ENCODE measurements around the gene CACNB4. TPM values are rescaled to one million over a fixed set of nuclear protein-coding genes. Genes with fewer than 3 reads are reported as not detected.

CACNB4 gene
- total and polyA plus RNA-seq, 8 donors, result under 0.01 to 6.4 (median 1.0) TPM

GRCh38 chr2:152019732-152020131 lies 79.1 kb downstream of the CACNB4 start:
- Histone ChIP-seq H3K27me3 (no peaks in the 10 kb centered on the region), H3K9me3 (no peaks in the 10 kb centered on the region), H3K27ac (no peak overlapping the region), H3K36me3 (no peaks in the 10 kb centered on the region), H3K4me3 (no peak overlapping the region), H3K4me1 (no peaks in the 10 kb centered on the region)
- DNase-seq, result no peak
- TF ChIP-seq CTCF (IDR thresholded peaks at IDR 0.05), result no peak
- no peak for TF ChIP-seq EP300 (IDR thresholded peaks at IDR 0.05)
- TF ChIP-seq POLR2AphosphoS5 (IDR thresholded peaks at IDR 0.05), result no peak
- no peak for TF ChIP-seq POLR2A (IDR thresholded peaks at IDR 0.05)
- intact Hi-C loops (cut with DNase I; ENCODE audit: low total_unique reads), result loop anchor here (10.0 kb wide), 1 partner anchor 405 kb away; no protein-coding TSS in a partner anchor

GRCh38 chr2:152016181-152017120 lies 82.4 kb downstream of the CACNB4 start:
- DNase-seq, result no peak
- 51 to 65% (median 58%) methylated on average over 7 of the region's 7 CpGs for WGBS, 5 donors
- no peak overlapping the region for H3K27ac ChIP-seq
- H3K27me3 ChIP-seq, result no peaks in the 10 kb centered on the region
- no peak for TF ChIP-seq POLR2AphosphoS5 (IDR thresholded peaks at IDR 0.05)
- no peak for TF ChIP-seq POLR2A (IDR thresholded peaks at IDR 0.05)
- TF ChIP-seq EP300 (IDR thresholded peaks at IDR 0.05), result no peak
- no peak for TF ChIP-seq CTCF (IDR thresholded peaks at IDR 0.05)
- H3K9me3 ChIP-seq, result no peaks in the 10 kb centered on the region
- intact Hi-C loops (cut with DNase I; ENCODE audit: low total_unique reads), result loop anchor here (10.0 kb wide), 1 partner anchor 402 kb away; no protein-coding TSS in a partner anchor
- no peaks in the 10 kb centered on the region for H3K36me3 ChIP-seq
- H3K4me1 ChIP-seq, result no peaks in the 10 kb centered on the region
- no peak overlapping the region for H3K4me3 ChIP-seq

- no peaks in the 10 kb centered on the region for H3K27me3 ChIP-seq
- no peak overlapping the region for H3K27ac ChIP-seq
- no peaks in the 10 kb centered on the region for H3K36me3 ChIP-seq
- DNase-seq, result peak in 1 of 2 donors; percentile 19
- H3K4me1 ChIP-seq, result no peaks in the 10 kb centered on the region
- no peaks in the 10 kb centered on the region for H3K9me3 ChIP-seq
- intact Hi-C loops (cut with DNase I; ENCODE audit: low total_unique reads), result loop anchor here (10.0 kb wide), 1 partner anchor 401 kb away; no protein-coding TSS in a partner anchor
- 79 to 83% (median 81%) methylated on average over 5 of the region's 5 CpGs for WGBS, 5 donors
- no peak for TF ChIP-seq EP300 (IDR thresholded peaks at IDR 0.05)
- H3K4me3 ChIP-seq, result no peak overlapping the region
Measured at GRCh38 chr2:152015552-152015951, 83.3 kb downstream of the CACNB4 start.

GRCh38 chr2:152012697-152013096 lies 86.1 kb downstream of the CACNB4 start:
- intact Hi-C loops (cut with DNase I; ENCODE audit: low total_unique reads), result loop anchor here (10.0 kb wide), 1 partner anchor 398 kb away; no protein-coding TSS in a partner anchor
- 44 to 85% (median 79%) methylated on average over 1 of the region's 1 CpG for WGBS, 5 donors

More at GRCh38 chr2:152012697-152013096, 86.1 kb downstream of the CACNB4 start:
- no peak for DNase-seq
- Histone ChIP-seq H3K36me3 (no peaks in the 10 kb centered on the region), H3K4me3 (no peak overlapping the region), H3K27me3 (no peaks in the 10 kb centered on the region), H3K9me3 (no peaks in the 10 kb centered on the region), H3K27ac (no peak overlapping the region), H3K4me1 (no peaks in the 10 kb centered on the region)
- TF ChIP-seq EP300 (IDR thresholded peaks at IDR 0.05), result no peak
- TF ChIP-seq CTCF (IDR thresholded peaks at IDR 0.05), result no peak
- no peak for TF ChIP-seq POLR2A (IDR thresholded peaks at IDR 0.05)
- TF ChIP-seq POLR2AphosphoS5 (IDR thresholded peaks at IDR 0.05), result no peak
